GM21737 (cell line): ENCODE results near the gene IQCF2.
"Not testable (repeated sequence)": the region's sequence is repeated elsewhere in the genome, so short reads cannot be mapped to it uniquely, and the experiment has no call there.

Experiments
- ATAC-seq: cut with Tn5 transposase; IDR thresholded peaks from one replicate; pipeline ENCODE4 v1.9.1; 2021; ENCODE audit warnings: mild to moderate bottlenecking, moderate library complexity; ENCODE audit not compliant: unreplicated experiment

IQCF2 gene

DNA sequence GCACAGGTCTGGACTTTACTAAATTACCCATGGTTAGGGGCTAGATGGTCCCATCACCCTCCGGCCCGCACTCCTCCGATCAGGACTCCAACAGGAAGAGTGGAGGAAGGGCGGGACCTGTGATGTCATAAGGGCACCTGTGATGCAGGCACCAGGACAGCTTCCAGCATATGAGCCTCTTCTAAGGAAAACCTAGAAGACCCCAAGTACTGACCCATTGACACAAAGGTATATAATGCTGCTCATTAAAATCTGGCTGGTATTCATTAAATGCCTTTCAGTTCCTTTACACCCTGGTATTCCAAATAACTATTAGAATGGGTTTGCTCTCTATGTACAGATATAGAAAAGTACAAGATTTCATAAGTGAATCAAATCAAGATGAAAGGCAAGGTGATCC, 14.1 kb downstream of the IQCF2 start, which contains the start of gene IQCF5:
Gene IQCF5, minus strand, starts transcription at position 101 of the 400 bp plus-strand sequence. Its CDS starts 70 bp downstream, at position 31.
- ATAC-seq: no peak

DNA sequence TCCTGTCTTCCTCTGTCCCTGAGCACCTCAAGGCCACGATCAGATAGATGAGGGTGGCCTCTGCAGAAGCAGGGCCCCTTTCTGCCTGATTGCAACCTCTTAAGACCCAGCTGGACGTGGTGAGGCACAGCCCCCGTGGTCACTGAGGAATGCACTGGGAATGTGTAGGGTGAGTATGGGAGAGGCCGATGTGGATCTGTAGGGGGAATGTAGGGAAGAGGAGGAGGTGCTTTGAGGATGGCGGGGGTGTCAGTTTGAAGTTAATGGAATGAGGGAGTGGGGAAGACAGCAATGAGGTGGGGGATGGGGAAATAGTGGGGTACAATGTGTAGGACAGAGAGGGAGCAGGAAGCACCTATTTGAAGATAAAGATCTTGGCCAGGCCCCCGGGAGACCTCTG, 14.8 kb downstream of the IQCF2 start:
- no peak for ATAC-seq

DNA sequence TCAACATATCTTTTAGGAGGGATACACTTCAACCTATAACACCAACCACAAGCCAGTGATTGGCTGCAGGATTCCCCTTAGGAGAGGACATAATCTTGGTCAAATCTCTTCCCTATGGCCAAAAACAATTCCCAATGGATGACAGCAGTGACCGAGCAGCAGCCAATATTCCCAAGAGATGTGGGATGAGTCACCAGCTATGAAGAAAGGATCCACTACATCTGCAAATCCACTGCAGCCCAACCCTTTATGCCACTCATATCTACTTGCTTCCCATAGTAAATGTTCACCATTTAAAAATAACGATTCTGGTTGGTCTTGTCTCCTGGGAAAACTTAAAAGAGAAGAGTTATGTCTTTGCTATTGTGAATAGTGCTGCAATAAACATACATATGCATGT, 18.5 kb downstream of the IQCF2 start:
- no peak for ATAC-seq

DNA sequence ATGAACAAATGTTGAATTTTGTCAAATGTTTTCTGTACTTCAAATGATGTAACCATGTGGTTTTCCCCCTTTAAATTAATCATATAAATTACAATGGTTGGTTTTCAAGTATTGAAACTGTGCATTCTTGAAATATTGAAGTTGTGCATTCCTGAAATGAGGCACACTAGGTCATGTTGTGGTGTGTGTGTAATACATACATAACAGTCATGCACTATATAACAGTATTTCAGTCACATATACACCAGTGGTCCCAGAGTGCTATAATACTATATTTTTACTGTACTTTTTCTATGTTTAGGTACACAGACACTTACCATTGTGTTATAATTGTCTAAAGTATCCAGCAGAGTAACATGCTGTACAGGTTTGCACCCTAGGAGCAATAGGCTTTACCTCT, 25.0 kb downstream of the IQCF2 start:
- ATAC-seq: no peak

DNA sequence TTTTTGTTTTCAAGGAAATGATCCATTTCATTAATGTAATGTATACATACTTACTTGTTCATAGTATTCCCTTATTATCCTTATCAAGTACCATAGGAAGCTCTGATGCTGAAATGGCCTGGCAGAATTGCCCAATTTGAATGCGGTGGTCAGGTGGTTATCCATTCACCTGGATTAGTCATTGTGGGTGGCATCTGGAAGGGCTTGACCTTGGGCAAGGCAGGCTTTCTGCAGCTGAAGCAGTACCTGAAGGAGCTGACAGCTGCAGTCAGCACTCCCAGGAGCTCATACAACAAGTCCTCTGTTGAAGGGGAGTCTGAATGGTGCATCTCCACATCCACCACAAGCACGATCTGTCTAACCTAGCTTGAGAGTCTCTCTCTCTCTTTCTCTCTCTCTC, 26.2 kb downstream of the IQCF2 start:
- ATAC-seq: no peak

DNA sequence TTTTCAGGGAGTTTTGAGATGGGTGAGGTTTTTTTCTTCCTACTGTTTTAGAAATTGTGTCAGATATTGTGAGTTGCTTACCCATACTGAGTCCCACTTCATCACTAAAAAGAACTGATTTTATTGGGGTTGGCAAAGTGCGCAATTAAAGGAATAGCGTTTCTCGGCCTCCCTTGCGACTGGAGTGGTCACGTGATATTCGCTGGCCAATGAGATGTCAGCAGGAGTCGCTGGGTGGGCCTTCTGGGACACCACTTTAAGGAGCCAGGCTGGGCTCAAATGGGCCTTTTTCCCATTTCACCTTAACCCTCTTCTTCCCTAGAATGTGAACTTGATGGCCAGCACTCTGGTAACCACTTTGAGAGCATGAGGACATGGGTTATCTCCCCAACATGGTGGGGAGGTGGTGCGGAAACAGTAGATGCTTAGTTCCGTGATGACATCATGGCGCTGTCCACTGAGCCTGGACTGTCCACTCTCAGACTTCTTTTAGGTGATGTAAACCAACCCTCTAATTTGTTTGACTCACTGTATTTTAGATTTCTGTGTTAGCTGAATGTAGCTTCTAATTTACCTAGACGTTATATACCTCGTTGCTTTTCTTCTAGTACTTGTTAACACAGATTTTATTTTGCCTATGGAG, 27.2 kb downstream of the IQCF2 start:
- no peak for ATAC-seq

DNA sequence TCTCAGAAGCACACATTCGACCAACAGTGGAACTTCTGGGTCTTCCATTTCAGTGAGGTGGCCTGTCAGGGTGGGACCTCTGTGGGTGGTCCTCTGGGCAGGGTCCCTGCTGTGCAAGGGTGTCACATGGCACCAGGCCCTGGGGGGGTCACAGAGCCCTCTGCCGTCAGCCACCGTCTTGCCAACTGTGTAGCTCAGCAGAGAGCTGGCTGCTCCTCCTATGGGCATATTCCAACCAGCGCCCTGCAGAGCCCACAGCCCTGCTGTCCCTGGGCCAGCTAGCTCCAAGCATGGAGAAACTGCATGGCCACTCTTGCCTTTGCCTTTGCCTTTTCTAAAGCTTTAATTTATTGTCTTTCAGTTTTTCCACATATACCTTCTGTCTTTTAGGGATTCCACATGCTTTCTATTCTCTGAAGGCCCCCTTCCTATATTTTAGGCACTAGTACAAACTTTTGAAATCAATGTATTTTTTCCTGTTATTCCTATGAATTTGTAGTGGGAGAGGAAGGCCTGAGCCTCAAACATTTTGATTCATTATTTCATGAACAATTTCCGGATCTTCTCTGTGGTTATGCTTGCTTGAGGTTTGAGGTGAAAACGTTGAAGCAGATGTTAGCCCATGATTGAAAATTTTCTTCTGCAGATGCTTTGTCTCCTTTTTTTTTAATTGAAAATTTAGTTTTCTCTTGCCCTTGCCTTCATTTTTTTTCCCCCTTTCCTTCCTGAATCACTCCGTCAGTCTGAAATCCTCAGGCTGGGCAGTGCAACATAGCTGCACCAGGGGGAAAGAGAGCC, 30.0 kb downstream of the IQCF2 start:
- ATAC-seq: no peak

DNA sequence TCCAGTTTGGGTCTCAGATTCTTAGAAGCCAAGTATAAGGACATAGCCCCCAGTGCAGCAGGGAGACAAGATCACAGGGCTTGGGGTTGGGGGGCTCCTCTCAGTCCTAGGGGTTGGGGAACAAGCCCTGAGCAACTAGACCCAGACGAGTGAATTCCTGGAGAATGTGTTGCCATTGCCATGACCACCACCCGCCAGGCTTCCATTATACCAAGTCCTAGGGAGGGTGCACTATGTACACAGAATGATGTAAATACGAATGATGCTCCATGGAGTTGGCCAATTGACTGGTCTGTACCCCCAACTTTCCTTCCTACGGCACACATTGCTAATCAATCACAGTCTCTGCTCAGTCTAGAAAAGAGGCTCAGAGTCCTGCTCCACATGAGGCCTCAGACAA, 33.0 kb downstream of the IQCF2 start:
- ATAC-seq: no peak

DNA sequence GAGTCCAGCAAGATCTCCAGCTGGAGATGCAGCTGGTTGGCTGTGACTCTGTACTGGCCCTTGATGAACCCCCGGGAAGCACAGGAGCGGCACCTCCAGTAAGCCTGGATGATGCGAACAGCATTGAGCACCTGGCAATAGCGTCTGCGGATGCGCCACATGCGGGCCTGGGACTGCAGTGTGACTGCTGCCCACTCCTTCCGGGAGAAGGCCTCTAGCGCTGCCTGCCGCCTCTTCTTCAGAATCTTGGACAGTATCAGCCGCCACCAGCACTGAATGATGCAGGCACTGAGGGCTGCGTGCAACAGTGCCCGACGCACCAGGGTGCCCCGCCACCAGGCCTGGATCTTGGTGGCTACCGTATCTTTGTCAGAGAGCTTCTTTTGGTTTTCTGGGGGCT, 33.5 kb downstream of the IQCF2 start:
- no peak for ATAC-seq

DNA sequence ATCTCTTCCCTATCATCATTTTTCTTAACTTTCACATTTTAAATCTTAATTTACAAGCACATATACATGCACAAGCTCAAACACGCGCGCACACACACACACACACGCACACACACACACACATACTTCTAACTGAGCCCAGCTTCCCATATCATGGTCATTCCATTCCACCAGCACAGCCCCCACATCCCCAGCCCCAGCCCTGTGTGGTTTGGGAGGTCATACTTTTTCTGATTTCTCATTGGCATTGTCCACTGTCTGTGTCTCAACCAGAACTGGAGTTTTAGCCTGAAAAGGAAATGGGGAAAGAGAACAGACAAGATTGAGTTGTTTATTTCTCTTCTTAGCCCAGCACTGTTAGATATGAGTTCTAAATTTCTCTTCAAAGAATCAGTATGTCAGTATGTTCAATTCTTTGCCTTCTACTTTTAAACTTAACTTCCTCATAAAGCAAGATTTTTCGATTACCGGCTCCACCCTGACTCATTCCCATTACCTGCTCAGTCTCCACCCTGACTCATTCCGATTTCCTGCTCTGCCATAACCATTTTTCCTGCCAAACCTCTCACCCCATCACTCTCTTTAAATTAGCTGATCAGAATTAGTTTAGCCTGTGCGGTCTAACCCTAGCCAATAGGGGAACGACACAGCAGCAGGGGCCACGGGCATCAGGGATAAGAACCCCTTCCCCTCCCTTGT, 35.3 kb downstream of the IQCF2 start:
- no peak for ATAC-seq

DNA sequence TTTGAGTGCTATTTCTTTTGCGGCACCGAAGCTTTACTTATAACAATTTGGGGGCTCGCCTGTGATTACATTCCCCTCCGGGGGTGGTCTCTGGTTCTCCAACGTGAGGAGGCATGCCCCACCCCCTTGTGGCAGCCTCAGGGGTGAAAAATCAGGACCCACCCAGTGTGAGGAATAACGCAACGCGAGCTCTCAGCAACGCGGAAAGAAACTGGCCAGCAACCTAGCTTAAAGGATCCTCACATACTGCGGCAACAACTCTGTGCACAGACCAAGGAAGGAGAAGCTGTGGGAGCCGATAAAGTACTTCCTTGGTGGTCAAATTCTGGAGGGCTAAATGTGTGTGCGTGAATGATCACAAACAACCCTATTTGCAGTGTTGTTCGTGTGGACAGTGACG, 36.0 kb downstream of the IQCF2 start:
- no peak for ATAC-seq

DNA sequence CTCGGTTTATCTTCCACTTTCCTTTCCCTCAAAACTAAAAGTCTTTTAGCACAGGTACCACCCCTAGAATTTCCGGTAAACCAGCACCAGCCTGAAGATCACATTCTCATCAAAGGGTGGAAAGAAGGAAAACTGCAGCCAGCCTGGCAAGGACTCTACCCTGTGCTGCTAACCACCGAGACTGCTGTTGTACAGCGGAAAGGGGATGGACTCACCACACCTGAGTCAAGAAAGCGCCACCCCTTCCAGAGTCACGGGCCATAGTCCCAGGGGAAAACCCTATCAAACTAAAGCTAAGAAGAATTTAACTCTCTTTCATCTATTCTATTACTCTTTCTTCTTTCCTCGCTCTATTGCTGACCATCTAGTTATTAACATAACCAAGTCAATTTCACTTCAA, 38.6 kb downstream of the IQCF2 start:
- not testable (repeated sequence) for ATAC-seq

DNA sequence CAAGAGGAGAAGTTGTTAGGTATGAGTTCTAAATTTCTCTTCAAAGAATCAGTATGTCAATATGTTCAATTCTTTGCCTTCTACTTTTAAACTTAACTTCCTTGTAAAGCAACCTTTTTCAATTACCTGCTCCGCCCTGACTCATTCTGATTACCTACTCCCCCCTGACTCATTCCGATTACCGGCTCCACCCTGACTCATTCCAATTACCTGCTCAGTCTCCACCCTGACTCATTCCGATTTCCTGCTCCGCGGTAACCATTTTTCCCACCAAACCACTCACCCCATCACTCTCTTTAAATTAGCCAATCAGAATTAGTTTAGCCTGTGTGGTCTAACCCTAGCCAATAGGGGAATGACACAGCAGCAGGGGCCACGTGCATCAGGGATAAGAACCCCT, 40.9 kb downstream of the IQCF2 start:
- ATAC-seq: not testable (repeated sequence)

DNA sequence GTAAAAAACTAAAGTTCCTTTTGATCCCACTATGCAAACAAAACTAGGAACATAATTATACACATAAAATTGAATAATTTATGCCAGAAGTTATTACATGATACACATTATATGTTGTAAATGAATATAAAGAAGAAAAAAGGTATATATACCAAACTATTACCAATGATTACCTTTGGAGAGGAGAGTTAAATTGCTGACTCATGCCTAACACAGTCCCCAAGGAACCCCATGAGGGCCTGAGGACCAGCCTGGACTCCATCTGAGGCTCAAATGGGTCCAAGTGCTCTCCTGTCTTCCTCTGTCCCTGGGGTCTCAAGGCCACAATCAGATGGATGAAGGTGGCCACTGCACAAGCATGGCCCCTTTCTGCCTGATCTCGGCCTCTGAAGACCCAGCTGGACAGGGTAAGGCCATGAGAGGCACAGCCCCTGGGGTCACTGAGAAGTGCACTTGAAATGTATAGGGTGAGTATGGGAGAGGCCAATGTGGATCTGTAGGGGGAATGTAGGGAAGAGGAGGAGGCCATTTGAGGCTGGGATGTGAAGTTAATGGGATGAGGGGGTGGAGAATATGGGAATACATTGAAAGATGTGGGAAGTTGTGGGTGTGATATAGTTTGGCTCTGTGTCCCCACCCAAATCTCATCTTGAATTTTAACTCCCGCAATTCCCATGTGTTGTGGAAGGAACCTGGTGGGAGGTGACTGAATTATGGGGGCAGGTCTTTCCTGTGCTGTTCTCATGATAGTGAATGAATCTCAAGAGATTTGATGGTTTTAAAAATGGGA, 42.8 kb downstream of the IQCF2 start:
- no peak for ATAC-seq

DNA sequence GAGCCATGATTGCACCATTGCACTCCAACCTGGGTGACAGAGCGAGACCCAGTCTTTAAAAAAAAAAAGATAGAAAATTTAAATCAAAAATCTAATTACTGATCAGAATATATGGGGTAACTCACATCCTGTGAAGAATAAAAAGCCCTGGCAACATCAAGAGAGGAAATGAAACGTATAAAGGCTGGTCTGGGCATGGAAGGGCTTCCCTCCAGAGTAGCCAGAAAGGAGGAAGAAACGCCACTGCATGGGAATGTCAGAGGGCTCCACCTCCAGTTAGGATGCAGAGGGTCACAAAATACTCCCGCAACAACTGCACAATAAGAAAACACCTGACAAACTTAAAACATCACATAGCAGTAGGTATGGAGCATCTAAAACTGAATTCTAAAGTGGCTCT, 46.6 kb downstream of the IQCF2 start:
- no peak for ATAC-seq
